GM23338 (cell line): Measurements from ENCODE around the gene KIAA1217. TPM values are rescaled to one million over a fixed set of nuclear protein-coding genes. Genes with fewer than 3 reads are reported as not detected.

Experiments used
- ATAC-seq: fragments of 200-7000 bp; cut with Tn5 transposase; 3 replicates; pipeline ENCODE4 v1.9.1; 2020
- DNase-seq: peaks from one replicate; pipeline ENCODE4 v3.0.0-alpha.2; 2015; ENCODE audit warnings: low spot score
- H2AFZ ChIP-seq: fragments of 200-600 bp; sonication (generic); 2 replicates; pipeline ENCODE4 v1.8.0; 2016; ENCODE audit warnings: antibody characterized with exemption, mild to moderate bottlenecking, moderate library complexity
- H3F3A ChIP-seq: fragments of 200-600 bp; sonication (generic); replicated peaks from 2 replicates; pipeline ENCODE4 v1.8.0; 2017; ENCODE audit warnings: antibody characterized with exemption, mixed run types, low read depth
- H3K27ac ChIP-seq: fragments of 200-600 bp; sonication (generic); 2 replicates; pipeline ENCODE4 v1.6.1; 2016; ENCODE audit warnings: low read depth
- H3K27me3 ChIP-seq: fragments of 200-600 bp; sonication (generic); 2 replicates; pipeline ENCODE4 v1.8.0; 2016; ENCODE audit warnings: mild to moderate bottlenecking, mixed run types, moderate library complexity; ENCODE audit not compliant: insufficient read depth
- H3K36me3 ChIP-seq: fragments of 200-600 bp; sonication (generic); 2 replicates; pipeline ENCODE4 v1.8.0; 2016; ENCODE audit warnings: mild to moderate bottlenecking; ENCODE audit not compliant: insufficient read depth
- H3K4me1 ChIP-seq: fragments of 200-600 bp; sonication (generic); 2 replicates; pipeline ENCODE4 v1.8.0; 2016; ENCODE audit warnings: mild to moderate bottlenecking, moderate library complexity; ENCODE audit not compliant: insufficient read depth
- H3K4me2 ChIP-seq: fragments of 200-600 bp; sonication (generic); 2 replicates; pipeline ENCODE4 v1.7.1; 2017; ENCODE audit warnings: mixed run types
- H3K4me3 ChIP-seq: fragments of 200-600 bp; sonication (generic); 2 replicates; pipeline ENCODE4 v1.6.1; 2016; ENCODE audit warnings: mixed run types
- H3K79me2 ChIP-seq: fragments of 200-600 bp; sonication (generic); replicated peaks from 2 replicates; pipeline ENCODE4 v1.8.0; 2017; ENCODE audit warnings: mild to moderate bottlenecking; ENCODE audit not compliant: insufficient read depth
- H3K9me2 ChIP-seq: fragments of 200-600 bp; sonication (generic); 2 replicates; pipeline ENCODE4 v1.8.0; 2017; ENCODE audit not compliant: insufficient read depth
- H4K20me1 ChIP-seq: fragments of 200-600 bp; sonication (generic); replicated peaks from 2 replicates; pipeline ENCODE4 v1.8.0; 2017; ENCODE audit warnings: mild to moderate bottlenecking; ENCODE audit not compliant: insufficient read depth
- H3K27ac Mint-ChIP-seq: 2 replicates; pipeline ENCODE4 v1.8.0; 2020; ENCODE audit warnings: inconsistent platforms, mild to moderate bottlenecking, moderate library complexity, mixed read lengths
- H3K27me3 Mint-ChIP-seq: 3 replicates; pipeline ENCODE4 v1.8.0; 2022; ENCODE audit warnings: low read depth, mild to moderate bottlenecking, moderate library complexity, mixed read lengths, inconsistent platforms; ENCODE audit not compliant: insufficient read depth, poor library complexity
- H3K36me3 Mint-ChIP-seq: 3 replicates; pipeline ENCODE4 v1.8.0; 2021; ENCODE audit warnings: low read depth, mild to moderate bottlenecking, inconsistent platforms, moderate library complexity, mixed read lengths
- H3K4me1 Mint-ChIP-seq: 3 replicates; pipeline ENCODE4 v1.8.0; 2020; ENCODE audit warnings: mild to moderate bottlenecking, inconsistent platforms, mixed read lengths
- H3K4me3 Mint-ChIP-seq: 3 replicates; pipeline ENCODE4 v1.8.0; 2021; ENCODE audit warnings: moderate library complexity, mild to moderate bottlenecking, inconsistent platforms, mixed read lengths
- H3K9me3 Mint-ChIP-seq: 3 replicates; pipeline ENCODE4 v1.8.0; 2020; ENCODE audit warnings: moderate library complexity, mild to moderate bottlenecking, inconsistent platforms, mixed read lengths
- CREB1 ChIP-seq: fragments of 250-450 bp; sonication (Bioruptor Pico); IDR thresholded peaks from 2 replicates; pipeline ENCODE4 v1.5.0; 2020; ENCODE audit warnings: low read depth, mild to moderate bottlenecking, moderate library complexity
- EZH2phosphoT487 ChIP-seq: fragments of 200-600 bp; sonication (generic); IDR thresholded peaks from one replicate; pipeline ENCODE4 v1.8.1; 2018; ENCODE audit warnings: antibody characterized with exemption; ENCODE audit not compliant: unreplicated experiment
- JUNB ChIP-seq: IDR thresholded peaks from one replicate; pipeline ENCODE4 v1.6.1; 2016; ENCODE audit warnings: antibody characterized with exemption; ENCODE audit not compliant: unreplicated experiment
- NANOG ChIP-seq: IDR thresholded peaks from 2 replicates; pipeline ENCODE4 v1.6.1; 2016; ENCODE audit warnings: antibody characterized with exemption, borderline replicate concordance
- POLR2AphosphoS5 ChIP-seq: IDR thresholded peaks from 2 replicates; pipeline ENCODE4 v1.6.1; 2016; ENCODE audit warnings: antibody characterized with exemption, low read depth
- STAT1 ChIP-seq: IDR thresholded peaks from one replicate; pipeline ENCODE4 v1.6.1; 2016; ENCODE audit warnings: antibody characterized with exemption; ENCODE audit not compliant: unreplicated experiment
- polyA plus RNA-seq: library from polyadenylated mRNA; unstranded; fragments of >200 nt; fragmentation: Nextera tagmentation; extraction: Ambion mirVana; gene quantifications from 2 replicates; pipeline ENCODE4 v1.2.1, GENCODE V29; 2016
- total RNA-seq: library from RNA; depleted of rRNA; stranded (reverse); fragments of >200 nt; shearing (Covaris generic); gene quantifications from 2 replicates; pipeline ENCODE4 v1.2.3, GENCODE V29; 2014
- TF ChIP-seq, protein P1 (sequence below): fragments of 250-450 bp; sonication (Bioruptor Pico); IDR thresholded peaks from 2 replicates; pipeline ENCODE4 v1.5.0; 2020; ENCODE audit warnings: mild to moderate bottlenecking, moderate library complexity
- TF ChIP-seq, protein P2 (sequence below), 2 experiments: fragments of 200-600 bp in 1 of 2; sonication (generic) in 1 of 2; conservative IDR thresholded peaks; 2 replicates each; pipeline versions ENCODE4 v1.5.1 to v1.6.1; 2016 to 2017; ENCODE audit warnings: antibody characterized with exemption in 2 of 2, low read depth in 2 of 2, mild to moderate bottlenecking in 2 of 2, moderate library complexity in 1 of 2

KIAA1217 gene
- total and polyA plus RNA-seq, 2 experiments from 2014 or later, result 6.4 to 9.1 TPM

DNA sequence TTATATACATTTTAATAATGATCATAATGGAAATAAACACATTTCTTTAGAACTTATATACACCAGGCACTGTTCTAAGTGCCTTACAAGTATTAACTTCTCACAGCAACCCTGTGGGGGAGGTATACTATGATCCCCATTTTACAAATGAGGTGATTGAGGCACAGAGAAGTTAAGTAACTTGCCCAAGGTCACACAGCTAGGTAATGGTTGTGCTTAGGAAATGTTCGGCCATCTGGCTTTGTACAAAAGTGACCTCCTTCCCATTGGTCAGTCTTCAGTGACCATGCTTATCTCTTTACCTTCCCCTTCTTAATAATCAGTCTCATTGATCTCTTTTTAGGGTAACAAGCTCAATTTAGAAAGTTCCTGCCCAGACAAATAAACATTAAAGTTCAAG is 158.8 kb downstream of the KIAA1217 start (continued):
- TF ChIP-seq, protein P1, sequence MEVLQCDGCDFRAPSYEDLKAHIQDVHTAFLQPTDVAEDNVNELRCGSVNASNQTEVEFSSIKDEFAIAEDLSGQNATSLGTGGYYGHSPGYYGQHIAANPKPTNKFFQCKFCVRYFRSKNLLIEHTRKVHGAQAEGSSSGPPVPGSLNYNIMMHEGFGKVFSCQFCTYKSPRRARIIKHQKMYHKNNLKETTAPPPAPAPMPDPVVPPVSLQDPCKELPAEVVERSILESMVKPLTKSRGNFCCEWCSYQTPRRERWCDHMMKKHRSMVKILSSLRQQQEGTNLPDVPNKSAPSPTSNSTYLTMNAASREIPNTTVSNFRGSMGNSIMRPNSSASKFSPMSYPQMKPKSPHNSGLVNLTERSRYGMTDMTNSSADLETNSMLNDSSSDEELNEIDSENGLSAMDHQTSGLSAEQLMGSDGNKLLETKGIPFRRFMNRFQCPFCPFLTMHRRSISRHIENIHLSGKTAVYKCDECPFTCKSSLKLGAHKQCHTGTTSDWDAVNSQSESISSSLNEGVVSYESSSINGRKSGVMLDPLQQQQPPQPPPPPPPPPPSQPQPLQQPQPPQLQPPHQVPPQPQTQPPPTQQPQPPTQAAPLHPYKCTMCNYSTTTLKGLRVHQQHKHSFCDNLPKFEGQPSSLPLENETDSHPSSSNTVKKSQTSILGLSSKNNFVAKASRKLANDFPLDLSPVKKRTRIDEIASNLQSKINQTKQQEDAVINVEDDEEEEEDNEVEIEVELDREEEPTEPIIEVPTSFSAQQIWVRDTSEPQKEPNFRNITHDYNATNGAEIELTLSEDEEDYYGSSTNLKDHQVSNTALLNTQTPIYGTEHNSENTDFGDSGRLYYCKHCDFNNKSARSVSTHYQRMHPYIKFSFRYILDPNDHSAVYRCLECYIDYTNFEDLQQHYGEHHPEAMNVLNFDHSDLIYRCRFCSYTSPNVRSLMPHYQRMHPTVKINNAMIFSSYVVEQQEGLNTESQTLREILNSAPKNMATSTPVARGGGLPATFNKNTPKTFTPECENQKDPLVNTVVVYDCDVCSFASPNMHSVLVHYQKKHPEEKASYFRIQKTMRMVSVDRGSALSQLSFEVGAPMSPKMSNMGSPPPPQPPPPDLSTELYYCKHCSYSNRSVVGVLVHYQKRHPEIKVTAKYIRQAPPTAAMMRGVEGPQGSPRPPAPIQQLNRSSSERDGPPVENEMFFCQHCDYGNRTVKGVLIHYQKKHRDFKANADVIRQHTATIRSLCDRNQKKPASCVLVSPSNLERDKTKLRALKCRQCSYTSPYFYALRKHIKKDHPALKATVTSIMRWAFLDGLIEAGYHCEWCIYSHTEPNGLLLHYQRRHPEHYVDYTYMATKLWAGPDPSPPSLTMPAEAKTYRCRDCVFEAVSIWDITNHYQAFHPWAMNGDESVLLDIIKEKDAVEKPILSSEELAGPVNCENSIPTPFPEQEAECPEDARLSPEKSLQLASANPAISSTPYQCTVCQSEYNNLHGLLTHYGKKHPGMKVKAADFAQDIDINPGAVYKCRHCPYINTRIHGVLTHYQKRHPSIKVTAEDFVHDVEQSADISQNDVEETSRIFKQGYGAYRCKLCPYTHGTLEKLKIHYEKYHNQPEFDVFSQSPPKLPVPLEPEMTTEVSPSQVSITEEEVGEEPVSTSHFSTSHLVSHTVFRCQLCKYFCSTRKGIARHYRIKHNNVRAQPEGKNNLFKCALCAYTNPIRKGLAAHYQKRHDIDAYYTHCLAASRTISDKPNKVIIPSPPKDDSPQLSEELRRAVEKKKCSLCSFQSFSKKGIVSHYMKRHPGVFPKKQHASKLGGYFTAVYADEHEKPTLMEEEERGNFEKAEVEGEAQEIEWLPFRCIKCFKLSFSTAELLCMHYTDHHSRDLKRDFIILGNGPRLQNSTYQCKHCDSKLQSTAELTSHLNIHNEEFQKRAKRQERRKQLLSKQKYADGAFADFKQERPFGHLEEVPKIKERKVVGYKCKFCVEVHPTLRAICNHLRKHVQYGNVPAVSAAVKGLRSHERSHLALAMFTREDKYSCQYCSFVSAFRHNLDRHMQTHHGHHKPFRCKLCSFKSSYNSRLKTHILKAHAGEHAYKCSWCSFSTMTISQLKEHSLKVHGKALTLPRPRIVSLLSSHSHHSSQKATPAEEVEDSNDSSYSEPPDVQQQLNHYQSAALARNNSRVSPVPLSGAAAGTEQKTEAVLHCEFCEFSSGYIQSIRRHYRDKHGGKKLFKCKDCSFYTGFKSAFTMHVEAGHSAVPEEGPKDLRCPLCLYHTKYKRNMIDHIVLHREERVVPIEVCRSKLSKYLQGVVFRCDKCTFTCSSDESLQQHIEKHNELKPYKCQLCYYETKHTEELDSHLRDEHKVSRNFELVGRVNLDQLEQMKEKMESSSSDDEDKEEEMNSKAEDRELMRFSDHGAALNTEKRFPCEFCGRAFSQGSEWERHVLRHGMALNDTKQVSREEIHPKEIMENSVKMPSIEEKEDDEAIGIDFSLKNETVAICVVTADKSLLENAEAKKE (CRISPR knock-in tag), result no peak
- TF ChIP-seq POLR2AphosphoS5, result no peak
- no peak for TF ChIP-seq EZH2phosphoT487
- no peak for TF ChIP-seq CREB1 (CRISPR knock-in tag)
- TF ChIP-seq JUNB, result no peak

DNA sequence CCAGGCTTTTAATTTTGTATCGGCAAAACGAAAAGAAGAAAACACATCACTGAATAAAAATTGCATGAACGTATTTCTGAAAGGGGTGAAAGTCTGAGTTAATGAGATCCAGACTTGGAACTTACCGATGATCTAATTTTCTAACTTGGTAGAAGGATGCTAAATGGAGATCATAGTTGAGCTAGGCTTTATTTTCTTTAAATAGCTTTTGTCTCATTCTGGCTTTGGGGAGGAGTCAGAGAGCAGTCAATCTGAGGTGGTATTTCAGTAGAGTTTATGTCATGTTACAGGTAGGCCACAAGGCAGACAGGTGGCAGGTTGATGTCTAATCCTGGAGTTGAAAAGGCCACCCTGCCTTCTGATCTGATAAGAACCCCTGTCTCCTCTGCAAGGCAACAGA is 161.9 kb downstream of the KIAA1217 start:
- no peaks in the 10 kb centered on the region for H3F3A ChIP-seq
- DNase-seq (no peak), ATAC-seq (no peak)
- H3K36me3 ChIP-seq, result no peaks in the 10 kb centered on the region
- no peaks in the 10 kb centered on the region for H3K79me2 ChIP-seq
- no peak overlapping the region for H2AFZ ChIP-seq
- Mint-ChIP-seq H3K27ac (no peak overlapping the region), H3K27me3 (peaks cover 4% of the 10 kb centered on the region), H3K36me3 (peaks cover 24% of the 10 kb centered on the region), H3K4me1 (peaks cover 24% of the 10 kb centered on the region), H3K9me3 (peaks cover 17% of the 10 kb centered on the region; the same call in 2 of the 3 replicates), H3K4me3 (no peak overlapping the region)
- H3K4me2 ChIP-seq, result no peak overlapping the region
- no peak overlapping the region for H3K4me3 ChIP-seq
- H4K20me1 ChIP-seq, result no peaks in the 10 kb centered on the region
- H3K9me2 ChIP-seq, result no peaks in the 10 kb centered on the region
- no peaks in the 10 kb centered on the region for H3K27me3 ChIP-seq
- peaks cover 16% of the 10 kb centered on the region for H3K4me1 ChIP-seq
- no peak overlapping the region for H3K27ac ChIP-seq
- TF ChIP-seq, protein P1 (CRISPR knock-in tag), result no peak
- no peak for TF ChIP-seq STAT1
- TF ChIP-seq CREB1 (CRISPR knock-in tag), result no peak
- TF ChIP-seq EZH2phosphoT487, result no peak
- TF ChIP-seq NANOG, result no peak
- TF ChIP-seq JUNB, result no peak
- TF ChIP-seq, protein P2, sequence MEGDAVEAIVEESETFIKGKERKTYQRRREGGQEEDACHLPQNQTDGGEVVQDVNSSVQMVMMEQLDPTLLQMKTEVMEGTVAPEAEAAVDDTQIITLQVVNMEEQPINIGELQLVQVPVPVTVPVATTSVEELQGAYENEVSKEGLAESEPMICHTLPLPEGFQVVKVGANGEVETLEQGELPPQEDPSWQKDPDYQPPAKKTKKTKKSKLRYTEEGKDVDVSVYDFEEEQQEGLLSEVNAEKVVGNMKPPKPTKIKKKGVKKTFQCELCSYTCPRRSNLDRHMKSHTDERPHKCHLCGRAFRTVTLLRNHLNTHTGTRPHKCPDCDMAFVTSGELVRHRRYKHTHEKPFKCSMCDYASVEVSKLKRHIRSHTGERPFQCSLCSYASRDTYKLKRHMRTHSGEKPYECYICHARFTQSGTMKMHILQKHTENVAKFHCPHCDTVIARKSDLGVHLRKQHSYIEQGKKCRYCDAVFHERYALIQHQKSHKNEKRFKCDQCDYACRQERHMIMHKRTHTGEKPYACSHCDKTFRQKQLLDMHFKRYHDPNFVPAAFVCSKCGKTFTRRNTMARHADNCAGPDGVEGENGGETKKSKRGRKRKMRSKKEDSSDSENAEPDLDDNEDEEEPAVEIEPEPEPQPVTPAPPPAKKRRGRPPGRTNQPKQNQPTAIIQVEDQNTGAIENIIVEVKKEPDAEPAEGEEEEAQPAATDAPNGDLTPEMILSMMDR (conservative IDR thresholded peaks at IDR 0.05; ENCODE audit: low read depth in 2 of 2), result no peak
